Activated T-helper 1 cell treated with anti-CD3 and anti-CD28 coated beads, Interleukin-12 subunit alpha, Interleukin-12 subunit beta, Interleukin-2, Interleukin-4 antibody, amounts not matched to agents 30 ng/mL and 10 ng/mL and 1 ng/mL, durations not matched to agents 14 hours and 24 hours and 36 hours (primary cell): Measurements from ENCODE around the gene IGSF1. TPM values are rescaled to one million over a fixed set of nuclear protein-coding genes. Genes with fewer than 3 reads are reported as not detected.

Experiments used
- DNase-seq: peaks from one replicate; pipeline ENCODE4 v3.0.0; 2021; ENCODE audit warnings: low spot score
- H3K27ac Mint-ChIP-seq: one replicate; pipeline ENCODE4 v1.8.0; 2021; ENCODE audit warnings: mild to moderate bottlenecking, mixed read lengths
- H3K27me3 Mint-ChIP-seq: one replicate; pipeline ENCODE4 v1.8.0; 2022; ENCODE audit warnings: mild to moderate bottlenecking, moderate library complexity, mixed read lengths; ENCODE audit not compliant: insufficient read depth
- H3K36me3 Mint-ChIP-seq: one replicate; pipeline ENCODE4 v1.8.0; 2021; ENCODE audit warnings: low read depth, mixed read lengths
- H3K4me1 Mint-ChIP-seq: one replicate; pipeline ENCODE4 v1.8.0; 2021; ENCODE audit warnings: low read depth, mixed read lengths
- H3K4me3 Mint-ChIP-seq: one replicate; pipeline ENCODE4 v1.8.0; 2021; ENCODE audit warnings: mild to moderate bottlenecking, moderate library complexity, mixed read lengths
- H3K9me3 Mint-ChIP-seq: one replicate; pipeline ENCODE4 v1.8.0; 2021; ENCODE audit warnings: mixed read lengths
- intact Hi-C: fragments of 100-400 bp; cut with micrococcal nuclease; formaldehyde crosslinking; loops from one replicate; pipeline ENCODE4 v1.15.1; 2024
- total RNA-seq: library from RNA; stranded (reverse); gene quantifications from 2 replicates; pipeline ENCODE4 v1.2.3, GENCODE V29; 2022

The IGSF1 gene
- not detected in 2 replicates for total RNA-seq

- Mint-ChIP-seq H3K4me3 (no peak within 1 kb of the TSS), H3K27me3 (peaks cover 15% of the 10 kb centered on the region)
These were observed at the start of gene IGSF1 for GRCh38 chrX:131288738-131289511. IGSF1 (minus strand) TSS chrX:131289306; CDS start chrX:131286674, 2,632 bp downstream.

GRCh38 chrX:131332331-131332730 lies 43.2 kb upstream of the IGSF1 start:
- Mint-ChIP-seq H3K36me3 (no peaks in the 10 kb centered on the region), H3K9me3 (no peaks in the 10 kb centered on the region)
- DNase-seq = no peak

More at GRCh38 chrX:131288738-131289511, at the start of gene IGSF1:
- intact Hi-C loops = no loop called here
- Mint-ChIP-seq H3K36me3 (no peaks in the 10 kb centered on the region), H3K4me1 (no peaks in the 10 kb centered on the region), H3K27ac (no peak within 1 kb of the TSS), H3K9me3 (no peaks in the 10 kb centered on the region)
- no peak for DNase-seq

GRCh38 chrX:131331152-131331551 lies 42.0 kb upstream of the IGSF1 start:
- H3K27me3 Mint-ChIP-seq = no peaks in the 10 kb centered on the region
- H3K36me3 Mint-ChIP-seq = no peaks in the 10 kb centered on the region
- H3K27ac Mint-ChIP-seq = no peak overlapping the region
- H3K9me3 Mint-ChIP-seq = no peaks in the 10 kb centered on the region
- no peak overlapping the region for H3K4me3 Mint-ChIP-seq
- DNase-seq = no peak
- intact Hi-C loops = no loop called here
- no peaks in the 10 kb centered on the region for H3K4me1 Mint-ChIP-seq

More at GRCh38 chrX:131332331-131332730, 43.2 kb upstream of the IGSF1 start:
- intact Hi-C loops = no loop called here
- no peak overlapping the region for H3K27ac Mint-ChIP-seq
- H3K4me3 Mint-ChIP-seq = no peak overlapping the region
- no peaks in the 10 kb centered on the region for H3K4me1 Mint-ChIP-seq
- H3K27me3 Mint-ChIP-seq = no peaks in the 10 kb centered on the region

- H3K36me3 Mint-ChIP-seq = no peaks in the 10 kb centered on the region
- intact Hi-C loops = no loop called here
- H3K4me1 Mint-ChIP-seq = no peaks in the 10 kb centered on the region
- no peak overlapping the region for H3K4me3 Mint-ChIP-seq
- H3K27ac Mint-ChIP-seq = no peak overlapping the region
- no peaks in the 10 kb centered on the region for H3K9me3 Mint-ChIP-seq
- DNase-seq = no peak
- no peaks in the 10 kb centered on the region for H3K27me3 Mint-ChIP-seq
These were observed 41.6 kb upstream of the IGSF1 start for GRCh38 chrX:131330735-131331134.

- no peak overlapping the region for H3K27ac Mint-ChIP-seq
- H3K4me1 Mint-ChIP-seq = no peaks in the 10 kb centered on the region
- H3K36me3 Mint-ChIP-seq = no peaks in the 10 kb centered on the region
- H3K9me3 Mint-ChIP-seq = no peaks in the 10 kb centered on the region
- no peaks in the 10 kb centered on the region for H3K27me3 Mint-ChIP-seq
- intact Hi-C loops = no loop called here
- H3K4me3 Mint-ChIP-seq = no peak overlapping the region
- DNase-seq = no peak
These were observed 33.5 kb upstream of the IGSF1 start for GRCh38 chrX:131322651-131323050.

GRCh38 chrX:131317326-131317725 lies 28.2 kb upstream of the IGSF1 start:
- intact Hi-C loops = no loop called here
- H3K9me3 Mint-ChIP-seq = no peaks in the 10 kb centered on the region
- H3K4me3 Mint-ChIP-seq = no peak overlapping the region
- H3K4me1 Mint-ChIP-seq = no peaks in the 10 kb centered on the region
- no peaks in the 10 kb centered on the region for H3K27me3 Mint-ChIP-seq
- no peak for DNase-seq
- H3K36me3 Mint-ChIP-seq = no peaks in the 10 kb centered on the region
- no peak overlapping the region for H3K27ac Mint-ChIP-seq

GRCh38 chrX:131316260-131316659 lies 27.2 kb upstream of the IGSF1 start:
- no peak overlapping the region for H3K27ac Mint-ChIP-seq
- H3K4me1 Mint-ChIP-seq = no peaks in the 10 kb centered on the region
- no peaks in the 10 kb centered on the region for H3K36me3 Mint-ChIP-seq
- no peak for DNase-seq
- intact Hi-C loops = no loop called here
- no peaks in the 10 kb centered on the region for H3K27me3 Mint-ChIP-seq
- H3K4me3 Mint-ChIP-seq = no peak overlapping the region
- no peaks in the 10 kb centered on the region for H3K9me3 Mint-ChIP-seq

- H3K27me3 Mint-ChIP-seq = no peaks in the 10 kb centered on the region
- H3K27ac Mint-ChIP-seq = no peak overlapping the region
- no peaks in the 10 kb centered on the region for H3K4me1 Mint-ChIP-seq
- DNase-seq = no peak
- no peaks in the 10 kb centered on the region for H3K36me3 Mint-ChIP-seq
- H3K4me3 Mint-ChIP-seq = no peak overlapping the region
- intact Hi-C loops = no loop called here
- H3K9me3 Mint-ChIP-seq = no peaks in the 10 kb centered on the region
These were observed 19.9 kb upstream of the IGSF1 start for GRCh38 chrX:131308980-131309379.

- intact Hi-C loops = no loop called here
These were observed 17.5 kb upstream of the IGSF1 start for GRCh38 chrX:131306601-131307000.

GRCh38 chrX:131305926-131306325 lies 16.8 kb upstream of the IGSF1 start:
- no peaks in the 10 kb centered on the region for H3K4me1 Mint-ChIP-seq
- intact Hi-C loops = no loop called here
- H3K36me3 Mint-ChIP-seq = no peaks in the 10 kb centered on the region
- H3K4me3 Mint-ChIP-seq = no peak overlapping the region
- no peak overlapping the region for H3K27ac Mint-ChIP-seq
- H3K9me3 Mint-ChIP-seq = no peaks in the 10 kb centered on the region
- peaks cover 2% of the 10 kb centered on the region for H3K27me3 Mint-ChIP-seq
- DNase-seq = no peak

More at GRCh38 chrX:131306601-131307000, 17.5 kb upstream of the IGSF1 start:
- H3K4me1 Mint-ChIP-seq = no peaks in the 10 kb centered on the region
- no peak overlapping the region for H3K4me3 Mint-ChIP-seq
- H3K27ac Mint-ChIP-seq = no peak overlapping the region
- H3K36me3 Mint-ChIP-seq = no peaks in the 10 kb centered on the region
- H3K27me3 Mint-ChIP-seq = peaks cover 2% of the 10 kb centered on the region
- no peaks in the 10 kb centered on the region for H3K9me3 Mint-ChIP-seq
- no peak for DNase-seq

- DNase-seq = no peak
- H3K9me3 Mint-ChIP-seq = no peaks in the 10 kb centered on the region
- intact Hi-C loops = no loop called here
These were observed 13.6 kb upstream of the IGSF1 start for GRCh38 chrX:131302701-131303100.

GRCh38 chrX:131301155-131301554 lies 12.0 kb upstream of the IGSF1 start:
- Mint-ChIP-seq H3K9me3 (no peaks in the 10 kb centered on the region), H3K4me1 (no peaks in the 10 kb centered on the region), H3K27me3 (peaks cover 2% of the 10 kb centered on the region), H3K4me3 (no peak overlapping the region), H3K27ac (no peak overlapping the region), H3K36me3 (no peaks in the 10 kb centered on the region)
- intact Hi-C loops = no loop called here
- DNase-seq = no peak

More at GRCh38 chrX:131302701-131303100, 13.6 kb upstream of the IGSF1 start:
- Mint-ChIP-seq H3K4me1 (no peaks in the 10 kb centered on the region), H3K27ac (no peak overlapping the region), H3K4me3 (no peak overlapping the region), H3K36me3 (no peaks in the 10 kb centered on the region), H3K27me3 (peaks cover 2% of the 10 kb centered on the region)

GRCh38 chrX:131298846-131299245 lies 9.7 kb upstream of the IGSF1 start:
- DNase-seq = no peak
- Mint-ChIP-seq H3K36me3 (no peaks in the 10 kb centered on the region), H3K27me3 (peaks cover 4% of the 10 kb centered on the region), H3K4me3 (no peak overlapping the region), H3K4me1 (no peaks in the 10 kb centered on the region), H3K9me3 (no peaks in the 10 kb centered on the region), H3K27ac (no peak overlapping the region)
- intact Hi-C loops = no loop called here
